ENCODE measurements around the gene SNN.

The SNN gene

GRCh38 chr16:11715246-11715947 lies 47.1 kb downstream of the SNN start:
- Histone ChIP-seq H3K79me2 (ENCODE audit: control insufficient read depth, insufficient read depth, low read length, poor library complexity) (no peaks in the 10 kb centered on the region), H3K4me1 (ENCODE audit: control insufficient read depth in 1 of 2, insufficient read depth in 2 of 2, low read length in 2 of 2) (no peaks in the 10 kb centered on the region), H4K91ac (ENCODE audit: low read depth, low read length) (no peak overlapping the region), H2AK5ac (ENCODE audit: low read length) (no peak overlapping the region), H3K4me3 (ENCODE audit: low read depth, low read length) (no peak overlapping the region), H3K18ac (ENCODE audit: low read length) (no peak overlapping the region), H3K4me2 (ENCODE audit: low read length) (no peak overlapping the region), H2BK12ac (ENCODE audit: low read length) (no peak overlapping the region), H4K12ac (ENCODE audit: low read depth, low read length) (no peak overlapping the region), H2AFZ (ENCODE audit: insufficient read depth, low read length, poor library complexity) (no peak overlapping the region), H3K79me1 (ENCODE audit: low read length) (no peaks in the 10 kb centered on the region), H3K9ac (ENCODE audit: low read length) (no peak overlapping the region), H3K23ac (ENCODE audit: low read length) (no peak overlapping the region), H3K27me3 (ENCODE audit: insufficient read depth, low read length) (no peaks in the 10 kb centered on the region), H3K4ac (ENCODE audit: low read depth, low read length) (no peak overlapping the region), H2BK120ac (ENCODE audit: insufficient read depth, low read length, poor library complexity) (no peak overlapping the region), H2BK5ac (ENCODE audit: low read depth, low read length, poor library complexity) (no peak overlapping the region), H3K36me3 (ENCODE audit: control insufficient read depth in 1 of 2, insufficient read depth in 2 of 2, low read length in 2 of 2) (peaks cover 10 to 14% of the 10 kb centered on the region in 2 experiments), H3K14ac (ENCODE audit: low read length) (no peak overlapping the region), H4K8ac (ENCODE audit: low read depth, low read length) (no peak overlapping the region), H3K9me3 (ENCODE audit: insufficient read depth, low read depth, low read length) (no peaks in the 10 kb centered on the region), H3K27ac (ENCODE audit: low read depth, low read length) (no peak overlapping the region)
- WGBS (ENCODE audit: extremely low coverage, insufficient coverage, insufficient read length) = no CpG with 5 or more reads among the region's 8 CpGs
- peak in 1 of 2 donors; percentile 16 for DNase-seq

- H3K4me3 ChIP-seq (ENCODE audit: low read depth, low read length) = no peak overlapping the region
- no peaks in the 10 kb centered on the region for H3K27me3 ChIP-seq (ENCODE audit: insufficient read depth, low read length)
- H2BK5ac ChIP-seq (ENCODE audit: low read depth, low read length, poor library complexity) = no peak overlapping the region
- H3K27ac ChIP-seq (ENCODE audit: low read depth, low read length) = no peak overlapping the region
- H2AFZ ChIP-seq (ENCODE audit: insufficient read depth, low read length, poor library complexity) = no peak overlapping the region
- H3K4ac ChIP-seq (ENCODE audit: low read depth, low read length) = no peak overlapping the region
- H3K23ac ChIP-seq (ENCODE audit: low read length) = no peak overlapping the region
- peaks cover 11 to 18% of the 10 kb centered on the region in 2 experiments for H3K36me3 ChIP-seq (ENCODE audit: control insufficient read depth in 1 of 2, insufficient read depth in 2 of 2, low read length in 2 of 2)
- no peaks in the 10 kb centered on the region for H3K79me2 ChIP-seq (ENCODE audit: control insufficient read depth, insufficient read depth, low read length, poor library complexity)
- no peak overlapping the region for H4K8ac ChIP-seq (ENCODE audit: low read depth, low read length)
- H2BK120ac ChIP-seq (ENCODE audit: insufficient read depth, low read length, poor library complexity) = no peak overlapping the region
- no peak overlapping the region for H2AK5ac ChIP-seq (ENCODE audit: low read length)
- H4K12ac ChIP-seq (ENCODE audit: low read depth, low read length) = no peak overlapping the region
- H3K18ac ChIP-seq (ENCODE audit: low read length) = no peak overlapping the region
- no peak overlapping the region for H2BK12ac ChIP-seq (ENCODE audit: low read length)
- no peaks in the 10 kb centered on the region for H3K4me1 ChIP-seq (ENCODE audit: control insufficient read depth in 1 of 2, insufficient read depth in 2 of 2, low read length in 2 of 2)
- no peak overlapping the region for H3K9ac ChIP-seq (ENCODE audit: low read length)
- no peak overlapping the region for H3K4me2 ChIP-seq (ENCODE audit: low read length)
- H3K79me1 ChIP-seq (ENCODE audit: low read length) = no peaks in the 10 kb centered on the region
- no peak overlapping the region for H4K91ac ChIP-seq (ENCODE audit: low read depth, low read length)
- H3K9me3 ChIP-seq (ENCODE audit: insufficient read depth, low read depth, low read length) = no peaks in the 10 kb centered on the region
- no peak overlapping the region for H3K14ac ChIP-seq (ENCODE audit: low read length)
- DNase-seq = no peak
Observed at GRCh38 chr16:11716336-11716735, 48.1 kb downstream of the SNN start.

GRCh38 chr16:11717811-11718210 lies 49.6 kb downstream of the SNN start:
- Histone ChIP-seq H3K4me3 (ENCODE audit: low read depth, low read length) (no peak overlapping the region), H2AFZ (ENCODE audit: insufficient read depth, low read length, poor library complexity) (no peak overlapping the region)

GRCh38 chr16:11719171-11719570 lies 50.9 kb downstream of the SNN start:
- no peak overlapping the region for H2BK120ac ChIP-seq (ENCODE audit: insufficient read depth, low read length, poor library complexity)
- no peak overlapping the region for H4K8ac ChIP-seq (ENCODE audit: low read depth, low read length)
- H3K4ac ChIP-seq (ENCODE audit: low read depth, low read length) = no peak overlapping the region
- H2AK5ac ChIP-seq (ENCODE audit: low read length) = no peak overlapping the region
- H3K4me2 ChIP-seq (ENCODE audit: low read length) = no peak overlapping the region
- no peak overlapping the region for H2AFZ ChIP-seq (ENCODE audit: insufficient read depth, low read length, poor library complexity)
- H3K9me3 ChIP-seq (ENCODE audit: insufficient read depth, low read depth, low read length) = no peaks in the 10 kb centered on the region
- H3K23ac ChIP-seq (ENCODE audit: low read length) = no peak overlapping the region
- no peaks in the 10 kb centered on the region for H3K79me2 ChIP-seq (ENCODE audit: control insufficient read depth, insufficient read depth, low read length, poor library complexity)
- H4K91ac ChIP-seq (ENCODE audit: low read depth, low read length) = no peak overlapping the region
- no peaks in the 10 kb centered on the region for H3K4me1 ChIP-seq (ENCODE audit: control insufficient read depth in 1 of 2, insufficient read depth in 2 of 2, low read length in 2 of 2)
- no peaks in the 10 kb centered on the region for H3K27me3 ChIP-seq (ENCODE audit: insufficient read depth, low read length)
- no peak overlapping the region for H3K18ac ChIP-seq (ENCODE audit: low read length)
- no peaks in the 10 kb centered on the region for H3K79me1 ChIP-seq (ENCODE audit: low read length)
- H3K36me3 ChIP-seq (ENCODE audit: control insufficient read depth in 1 of 2, insufficient read depth in 2 of 2, low read length in 2 of 2) = peaks cover 19% of the 10 kb centered on the region in 2 experiments
- no peak overlapping the region for H2BK12ac ChIP-seq (ENCODE audit: low read length)
- H3K14ac ChIP-seq (ENCODE audit: low read length) = no peak overlapping the region
- no peak overlapping the region for H3K9ac ChIP-seq (ENCODE audit: low read length)
- DNase-seq = no peak
- H4K12ac ChIP-seq (ENCODE audit: low read depth, low read length) = no peak overlapping the region
- H3K4me3 ChIP-seq (ENCODE audit: low read depth, low read length) = no peak overlapping the region
- no peak overlapping the region for H3K27ac ChIP-seq (ENCODE audit: low read depth, low read length)
- H2BK5ac ChIP-seq (ENCODE audit: low read depth, low read length, poor library complexity) = no peak overlapping the region

More at GRCh38 chr16:11717811-11718210, 49.6 kb downstream of the SNN start:
- Histone ChIP-seq H3K9me3 (ENCODE audit: insufficient read depth, low read depth, low read length) (no peaks in the 10 kb centered on the region), H3K79me2 (ENCODE audit: control insufficient read depth, insufficient read depth, low read length, poor library complexity) (no peaks in the 10 kb centered on the region), H4K91ac (ENCODE audit: low read depth, low read length) (no peak overlapping the region), H4K12ac (ENCODE audit: low read depth, low read length) (no peak overlapping the region), H4K8ac (ENCODE audit: low read depth, low read length) (no peak overlapping the region), H3K14ac (ENCODE audit: low read length) (no peak overlapping the region), H3K18ac (ENCODE audit: low read length) (no peak overlapping the region), H3K4ac (ENCODE audit: low read depth, low read length) (no peak overlapping the region), H3K9ac (ENCODE audit: low read length) (no peak overlapping the region), H2BK120ac (ENCODE audit: insufficient read depth, low read length, poor library complexity) (no peak overlapping the region), H3K4me2 (ENCODE audit: low read length) (no peak overlapping the region), H3K79me1 (ENCODE audit: low read length) (no peaks in the 10 kb centered on the region), H2BK5ac (ENCODE audit: low read depth, low read length, poor library complexity) (no peak overlapping the region), H2AK5ac (ENCODE audit: low read length) (no peak overlapping the region), H2BK12ac (ENCODE audit: low read length) (no peak overlapping the region), H3K36me3 (ENCODE audit: control insufficient read depth in 1 of 2, insufficient read depth in 2 of 2, low read length in 2 of 2) (peaks cover 16 to 18% of the 10 kb centered on the region in 2 experiments), H3K23ac (ENCODE audit: low read length) (no peak overlapping the region), H3K4me1 (ENCODE audit: control insufficient read depth in 1 of 2, insufficient read depth in 2 of 2, low read length in 2 of 2) (no peaks in the 10 kb centered on the region), H3K27me3 (ENCODE audit: insufficient read depth, low read length) (no peaks in the 10 kb centered on the region), H3K27ac (ENCODE audit: low read depth, low read length) (no peak overlapping the region)
- DNase-seq = no peak
- WGBS (ENCODE audit: extremely low coverage, insufficient coverage, insufficient read length) = no CpG with 5 or more reads among the region's 5 CpGs

Data from trophoblast cell (in vitro differentiated cells and primary cell).